DOHH2 (cell line): ENCODE results near the gene FAM180A.

Experiments used
- H3F3A ChIP-seq: fragments of 200-600 bp; sonication (generic), shearing (Covaris generic); 2 replicates; pipeline ENCODE4 v1.6.0; 2016; ENCODE audit warnings: antibody characterized with exemption, mild to moderate bottlenecking; ENCODE audit not compliant: control insufficient read depth, insufficient read depth
- H3K27ac ChIP-seq: fragments of 200-600 bp; sonication (generic); 2 replicates; pipeline ENCODE4 v1.5.1; 2014; ENCODE audit warnings: low read depth, mild to moderate bottlenecking, low read length, moderate library complexity
- H3K27me3 ChIP-seq: fragments of 200-600 bp; sonication (generic); 2 replicates; pipeline ENCODE4 v1.6.1; 2014; ENCODE audit warnings: mild to moderate bottlenecking, low read length, mixed read lengths; ENCODE audit not compliant: control insufficient read depth
- H3K36me3 ChIP-seq: fragments of 200-600 bp; sonication (generic); 2 replicates; pipeline ENCODE4 v1.6.1; 2014; ENCODE audit warnings: mild to moderate bottlenecking, low read length, moderate library complexity, mixed read lengths; ENCODE audit not compliant: control insufficient read depth
- H3K4me1 ChIP-seq: fragments of 200-600 bp; sonication (generic); 2 replicates; pipeline ENCODE4 v1.6.1; 2014; ENCODE audit warnings: mild to moderate bottlenecking, low read length, mixed read lengths; ENCODE audit not compliant: control insufficient read depth
- H3K4me2 ChIP-seq: fragments of 200-600 bp; sonication (generic); 2 replicates; pipeline ENCODE4 v1.6.0; 2014; ENCODE audit warnings: mild to moderate bottlenecking, low read length, moderate library complexity
- H3K4me3 ChIP-seq: fragments of 200-600 bp; sonication (generic); 2 replicates; pipeline ENCODE4 v1.5.1; 2014; ENCODE audit warnings: mild to moderate bottlenecking, low read length, mixed read lengths
- H3K79me2 ChIP-seq: fragments of 200-600 bp; sonication (generic); 2 replicates; pipeline ENCODE4 v1.6.1; 2014; ENCODE audit warnings: mild to moderate bottlenecking, low read length, mixed read lengths; ENCODE audit not compliant: control insufficient read depth
- H3K9me2 ChIP-seq: fragments of 200-600 bp; sonication (generic); replicated peaks from 2 replicates; pipeline ENCODE4 v1.6.1; 2014; ENCODE audit warnings: mild to moderate bottlenecking, low read length, mixed read lengths; ENCODE audit not compliant: control insufficient read depth
- H3K9me3 ChIP-seq: fragments of 200-600 bp; sonication (generic); 2 replicates; pipeline ENCODE4 v1.6.1; 2014; ENCODE audit warnings: antibody characterized with exemption, low read length, mixed read lengths; ENCODE audit not compliant: control insufficient read depth, insufficient read depth
- H4K20me1 ChIP-seq: fragments of 200-600 bp; sonication (generic); 2 replicates; pipeline ENCODE4 v1.6.0; 2014; ENCODE audit warnings: low read depth, mild to moderate bottlenecking, antibody characterized with exemption, low read length, moderate library complexity; ENCODE audit not compliant: control insufficient read depth, insufficient read depth
- CTCF ChIP-seq: fragments of 200-600 bp; sonication (generic); IDR thresholded peaks from one replicate; pipeline ENCODE4 v1.5.1; 2014; ENCODE audit warnings: antibody characterized with exemption, mild to moderate bottlenecking, low read depth, low read length; ENCODE audit not compliant: poor library complexity, severe bottlenecking
- EZH2phosphoT487 ChIP-seq: fragments of 200-600 bp; sonication (generic); IDR thresholded peaks from 2 replicates; pipeline ENCODE4 v1.6.1; 2017; ENCODE audit warnings: borderline replicate concordance, mild to moderate bottlenecking, antibody characterized with exemption, low read length, moderate library complexity, mixed read lengths

FAM180A gene

GRCh38 chr7:135712796-135713195, 35.8 kb downstream of the FAM180A start:
- H4K20me1 ChIP-seq, result no peaks in the 10 kb centered on the region
- H3K27ac ChIP-seq, result no peak overlapping the region
- TF ChIP-seq CTCF, result no peak
- no peak for TF ChIP-seq EZH2phosphoT487
- no peak overlapping the region for H3K4me3 ChIP-seq
- H3K36me3 ChIP-seq, result no peaks in the 10 kb centered on the region
- no peaks in the 10 kb centered on the region for H3K9me2 ChIP-seq
- no peak overlapping the region for H3K4me2 ChIP-seq
- no peaks in the 10 kb centered on the region for H3F3A ChIP-seq
- H3K4me1 ChIP-seq, result no peaks in the 10 kb centered on the region
- peaks cover 3% of the 10 kb centered on the region; the same call in 1 of the 2 replicates for H3K27me3 ChIP-seq
- no peaks in the 10 kb centered on the region for H3K9me3 ChIP-seq
- no peaks in the 10 kb centered on the region for H3K79me2 ChIP-seq

- H3K27ac ChIP-seq, result no peak overlapping the region
- peaks cover 3% of the 10 kb centered on the region; the same call in 1 of the 2 replicates for H3K27me3 ChIP-seq
- H4K20me1 ChIP-seq, result no peaks in the 10 kb centered on the region
Measured at GRCh38 chr7:135712182-135712782, 36.3 kb downstream of the FAM180A start.

GRCh38 chr7:135711139-135711469, 37.5 kb downstream of the FAM180A start:
- Histone ChIP-seq H3K9me3 (no peaks in the 10 kb centered on the region), H3K27ac (no peak overlapping the region), H3K27me3 (peaks cover 3% of the 10 kb centered on the region; the same call in 1 of the 2 replicates), H3K36me3 (no peaks in the 10 kb centered on the region), H3K79me2 (no peaks in the 10 kb centered on the region), H3K4me3 (no peak overlapping the region), H3K4me2 (no peak overlapping the region), H3F3A (no peaks in the 10 kb centered on the region), H3K9me2 (no peaks in the 10 kb centered on the region), H4K20me1 (no peaks in the 10 kb centered on the region), H3K4me1 (no peaks in the 10 kb centered on the region)
- TF ChIP-seq EZH2phosphoT487, result no peak
- no peak for TF ChIP-seq CTCF

More at GRCh38 chr7:135712182-135712782, 36.3 kb downstream of the FAM180A start:
- no peaks in the 10 kb centered on the region for H3K79me2 ChIP-seq
- no peaks in the 10 kb centered on the region for H3K4me1 ChIP-seq
- TF ChIP-seq CTCF, result no peak
- no peak for TF ChIP-seq EZH2phosphoT487
- H3K36me3 ChIP-seq, result no peaks in the 10 kb centered on the region
- no peaks in the 10 kb centered on the region for H3K9me3 ChIP-seq
- no peaks in the 10 kb centered on the region for H3K9me2 ChIP-seq
- H3F3A ChIP-seq, result no peaks in the 10 kb centered on the region
- no peak overlapping the region for H3K4me3 ChIP-seq
- no peak overlapping the region for H3K4me2 ChIP-seq
